ENCODE data around the gene TJP3. TPM values are rescaled to one million over a fixed set of nuclear protein-coding genes. Genes with fewer than 3 reads are reported as not detected.
"Not testable (repeated sequence)": the region's sequence is repeated elsewhere in the genome, so short reads cannot be mapped to it uniquely, and the experiment has no call there.

Gene TJP3
- total RNA-seq, 1 donor from 2014 or later: not detected

DNA sequence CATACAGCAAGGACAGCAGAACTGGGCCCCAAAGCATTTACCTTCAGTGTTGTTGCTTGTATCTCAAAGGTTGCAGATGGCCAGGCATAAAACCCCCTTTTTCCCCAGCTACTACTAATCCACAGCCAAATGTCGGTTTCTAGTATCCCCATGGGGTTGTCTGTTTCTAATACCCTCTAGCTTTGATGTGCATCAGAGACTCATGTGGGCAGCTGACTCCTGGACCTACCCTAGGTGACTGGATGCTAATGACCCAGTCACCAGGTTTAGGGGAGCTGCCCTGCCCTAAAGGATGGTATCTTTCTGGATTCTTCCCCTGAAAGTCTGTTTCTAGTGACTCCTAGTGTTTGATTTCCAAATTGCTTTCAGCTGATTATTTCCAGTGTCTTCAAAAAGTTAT, 23.9 kb downstream of the TJP3 start:
- DNase-seq (ENCODE audit: low spot score): no peak
- intact Hi-C loops (cut with DNase I): no loop called here

DNA sequence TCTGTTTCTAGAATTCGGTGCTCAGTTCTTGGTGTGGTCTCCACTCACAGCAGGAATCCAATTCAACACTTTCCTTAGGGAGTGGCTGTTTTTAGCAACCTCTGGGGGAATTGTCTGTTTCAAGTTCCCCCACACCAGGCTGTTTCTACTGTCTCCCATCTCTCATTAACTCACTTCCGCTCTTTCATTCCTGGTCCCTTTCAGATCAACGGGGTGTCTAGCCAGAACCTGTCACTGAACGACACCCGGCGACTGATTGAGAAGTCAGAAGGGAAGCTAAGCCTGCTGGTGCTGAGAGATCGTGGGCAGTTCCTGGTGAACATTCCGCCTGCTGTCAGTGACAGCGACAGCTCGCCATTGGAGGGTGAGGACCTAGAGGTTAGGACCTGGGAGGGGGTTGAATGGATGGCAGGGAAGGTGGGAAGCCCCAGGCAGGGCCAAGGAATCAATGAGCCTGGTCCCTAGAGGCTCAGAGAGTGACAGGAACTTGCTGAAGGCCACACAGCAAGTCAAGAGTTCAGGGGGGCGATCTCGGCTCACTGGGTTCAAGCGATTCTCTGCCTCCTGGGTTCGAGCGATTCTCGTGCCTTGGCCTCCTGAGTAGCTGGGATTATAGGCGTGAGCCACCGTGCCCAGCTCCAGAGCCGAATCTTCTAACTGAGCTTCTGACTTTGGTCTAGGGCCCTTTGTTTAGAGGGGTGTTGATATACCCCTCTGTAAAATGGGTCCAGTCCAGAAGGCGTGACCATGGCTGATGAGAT, 25.5 kb downstream of the TJP3 start:
- DNase-seq (ENCODE audit: low spot score): no peak
- intact Hi-C loops (cut with DNase I): no loop called here

DNA sequence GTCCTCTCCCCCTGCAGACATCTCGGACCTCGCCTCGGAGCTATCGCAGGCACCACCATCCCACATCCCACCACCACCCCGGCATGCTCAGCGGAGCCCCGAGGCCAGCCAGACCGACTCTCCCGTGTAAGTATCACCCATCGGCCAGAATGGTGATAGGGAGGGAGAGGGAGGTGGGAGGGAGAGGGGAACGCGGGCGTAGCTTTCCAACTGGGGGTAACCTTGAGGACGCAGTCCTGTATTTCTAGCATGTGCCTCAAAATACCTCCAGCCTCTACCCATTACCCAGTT, 26.1 kb downstream of the TJP3 start:
- intact Hi-C loops (cut with DNase I): no loop called here
- no peak for DNase-seq (ENCODE audit: low spot score)

DNA sequence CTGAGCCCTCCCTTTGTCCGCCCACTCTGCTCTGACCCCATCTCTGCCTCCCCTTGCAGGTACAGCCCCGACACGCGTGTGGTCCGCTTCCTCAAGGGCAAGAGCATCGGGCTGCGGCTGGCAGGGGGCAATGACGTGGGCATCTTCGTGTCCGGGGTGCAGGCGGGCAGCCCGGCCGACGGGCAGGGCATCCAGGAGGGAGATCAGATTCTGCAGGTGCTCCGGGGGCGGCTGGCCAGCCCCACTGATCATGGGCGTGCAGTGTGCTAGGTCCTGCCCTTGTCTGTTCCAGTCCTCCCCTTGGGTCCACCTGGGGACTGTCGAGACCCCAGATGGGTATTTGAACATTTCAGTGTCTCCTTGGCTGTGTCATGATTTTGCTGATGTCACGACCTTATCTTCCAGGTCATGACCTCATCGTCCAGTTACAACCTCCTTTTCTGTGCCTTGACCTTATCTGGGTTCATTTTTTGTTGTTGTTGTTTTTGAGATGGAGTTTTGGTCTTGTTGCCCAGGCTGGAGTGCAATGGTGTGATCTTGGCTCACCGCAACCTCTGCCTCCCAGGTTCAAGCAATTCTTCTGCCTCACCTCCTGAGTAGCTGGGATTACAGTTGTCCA, 28.0 kb downstream of the TJP3 start:
- no peak for DNase-seq (ENCODE audit: low spot score)
- intact Hi-C loops (cut with DNase I): no loop called here

DNA sequence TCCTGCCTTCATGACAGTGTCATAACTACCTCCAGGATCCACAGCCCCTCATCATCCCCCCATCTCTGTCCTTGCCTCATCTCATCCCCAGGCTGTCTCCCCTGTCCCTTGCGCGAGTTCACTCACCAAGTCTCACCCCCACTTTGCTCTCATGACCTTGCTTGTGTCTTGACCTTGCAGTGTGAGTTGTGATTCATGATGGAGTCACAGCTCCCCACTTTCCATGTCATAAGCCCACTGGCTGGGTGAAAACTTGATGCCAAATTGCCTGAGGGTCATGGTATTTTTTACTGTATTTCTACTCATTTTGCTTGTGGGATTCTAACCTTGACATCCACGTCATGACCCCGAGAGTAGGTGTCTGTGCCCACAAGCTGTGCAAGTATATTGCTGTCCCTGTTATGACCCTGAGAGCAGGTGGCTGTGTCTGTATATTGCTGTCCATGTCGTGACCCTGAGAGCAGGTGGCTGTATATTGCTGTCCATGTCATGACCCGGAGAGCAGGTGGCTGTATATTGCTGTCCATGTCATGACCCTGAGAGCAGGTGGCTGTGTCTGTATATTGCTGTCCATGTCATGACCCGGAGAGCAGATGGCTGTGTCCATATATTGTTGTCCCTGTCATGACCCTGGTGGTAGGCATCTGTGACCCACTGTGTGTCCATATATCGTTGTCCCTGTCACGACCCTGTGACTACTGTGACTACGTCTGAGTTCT, 29.5 kb downstream of the TJP3 start:
- DNase-seq (ENCODE audit: low spot score): no peak
- intact Hi-C loops (cut with DNase I): no loop called here

DNA sequence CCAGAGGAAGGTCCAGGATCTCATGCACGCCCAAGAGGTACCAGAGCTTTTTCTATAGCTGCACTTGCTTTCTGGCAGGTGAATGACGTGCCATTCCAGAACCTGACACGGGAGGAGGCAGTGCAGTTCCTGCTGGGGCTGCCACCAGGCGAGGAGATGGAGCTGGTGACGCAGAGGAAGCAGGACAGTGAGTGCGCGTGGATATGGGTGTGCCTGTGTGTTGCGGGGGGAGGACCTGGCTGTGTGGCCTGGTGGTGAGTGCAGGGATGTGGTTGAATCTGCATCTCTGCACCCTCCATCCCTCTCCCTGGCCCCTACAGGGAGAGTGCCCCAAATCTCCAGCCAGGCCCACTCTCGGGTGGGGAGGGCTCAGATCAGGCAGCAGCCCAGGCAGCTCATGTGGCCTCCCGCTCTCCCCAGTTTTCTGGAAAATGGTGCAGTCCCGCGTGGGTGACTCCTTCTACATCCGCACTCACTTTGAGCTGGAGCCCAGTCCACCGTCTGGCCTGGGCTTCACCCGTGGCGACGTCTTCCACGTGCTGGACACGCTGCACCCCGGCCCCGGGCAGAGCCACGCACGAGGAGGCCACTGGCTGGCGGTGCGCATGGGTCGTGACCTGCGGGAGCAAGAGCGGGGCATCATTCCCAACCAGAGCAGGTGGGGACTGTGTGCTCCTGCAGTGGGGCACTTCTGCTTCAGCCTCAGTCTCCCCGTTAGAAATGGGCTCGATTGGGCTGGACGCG, 30.5 kb downstream of the TJP3 start:
- intact Hi-C loops (cut with DNase I): no loop called here
- DNase-seq (ENCODE audit: low spot score): no peak

DNA sequence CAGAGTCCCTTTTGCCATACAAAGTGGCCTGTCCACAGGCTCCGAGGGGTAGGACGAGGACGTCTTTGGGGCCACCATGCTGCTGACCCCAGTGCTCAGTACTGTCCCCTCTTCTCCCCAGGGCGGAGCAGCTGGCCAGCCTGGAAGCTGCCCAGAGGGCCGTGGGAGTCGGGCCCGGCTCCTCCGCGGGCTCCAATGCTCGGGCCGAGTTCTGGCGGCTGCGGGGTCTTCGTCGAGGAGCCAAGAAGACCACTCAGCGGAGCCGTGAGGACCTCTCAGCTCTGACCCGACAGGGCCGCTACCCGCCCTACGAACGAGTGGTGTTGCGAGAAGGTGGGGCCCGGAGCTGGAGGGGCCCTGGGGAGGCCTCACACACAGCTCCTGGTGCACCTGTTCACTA, 32.2 kb downstream of the TJP3 start:
- no peak for DNase-seq (ENCODE audit: low spot score)
- intact Hi-C loops (cut with DNase I): no loop called here

DNA sequence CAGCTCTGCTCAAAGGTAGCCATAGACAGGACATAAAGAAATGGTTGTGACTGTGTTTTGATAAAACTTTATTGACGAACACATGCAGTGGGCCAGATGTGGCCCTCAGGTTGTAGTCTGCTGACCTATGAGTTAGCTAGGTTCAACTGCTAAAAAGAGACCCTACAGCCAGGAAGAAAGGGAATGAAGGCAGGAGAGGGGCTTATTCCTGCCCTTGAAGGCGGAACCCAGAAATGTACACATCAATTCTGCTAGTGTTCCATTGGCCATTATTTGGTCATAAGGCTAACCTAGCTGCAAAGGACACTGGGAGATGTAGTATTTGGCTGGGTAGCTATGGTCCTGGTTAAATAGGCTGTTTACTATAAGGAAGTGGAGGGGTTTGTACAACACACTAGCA, 35.3 kb downstream of the TJP3 start:
- DNase-seq (ENCODE audit: low spot score): no peak
- intact Hi-C loops (cut with DNase I): no loop called here

DNA sequence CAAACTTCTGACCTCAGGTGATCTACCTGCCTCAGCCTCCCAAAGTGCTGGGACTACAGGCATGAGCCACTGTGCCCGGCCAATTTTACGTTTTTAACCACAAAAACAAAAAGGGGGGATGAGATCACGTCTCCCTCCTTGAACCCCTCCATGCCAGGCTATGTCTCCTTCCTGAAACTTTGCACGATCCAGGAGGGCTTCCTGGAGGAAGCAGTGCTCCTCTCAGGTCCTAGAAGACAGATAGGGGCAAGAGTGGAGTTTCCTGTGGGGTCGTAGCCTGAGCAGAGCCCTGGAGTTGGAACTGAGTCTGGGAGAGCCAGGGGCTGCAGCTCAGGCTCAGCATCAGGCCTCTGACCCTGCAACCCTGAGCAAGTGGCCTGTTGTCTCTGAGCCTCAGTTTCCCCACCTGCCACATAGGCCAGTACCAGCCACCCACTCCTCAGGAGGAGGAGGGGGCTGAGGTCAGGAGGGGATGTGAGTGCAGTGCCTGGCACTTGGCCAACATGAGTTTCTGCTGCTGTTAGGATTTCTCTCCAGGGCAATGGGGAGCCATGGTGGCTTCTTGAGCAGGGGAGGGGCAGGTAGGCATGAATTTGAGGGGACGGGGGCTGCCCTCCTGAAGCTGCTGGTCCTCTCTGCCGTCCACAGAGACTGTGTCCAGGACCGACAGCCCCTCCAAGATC, 37.3 kb downstream of the TJP3 start:
- DNase-seq (ENCODE audit: low spot score): no peak
- intact Hi-C loops (cut with DNase I): no loop called here

DNA sequence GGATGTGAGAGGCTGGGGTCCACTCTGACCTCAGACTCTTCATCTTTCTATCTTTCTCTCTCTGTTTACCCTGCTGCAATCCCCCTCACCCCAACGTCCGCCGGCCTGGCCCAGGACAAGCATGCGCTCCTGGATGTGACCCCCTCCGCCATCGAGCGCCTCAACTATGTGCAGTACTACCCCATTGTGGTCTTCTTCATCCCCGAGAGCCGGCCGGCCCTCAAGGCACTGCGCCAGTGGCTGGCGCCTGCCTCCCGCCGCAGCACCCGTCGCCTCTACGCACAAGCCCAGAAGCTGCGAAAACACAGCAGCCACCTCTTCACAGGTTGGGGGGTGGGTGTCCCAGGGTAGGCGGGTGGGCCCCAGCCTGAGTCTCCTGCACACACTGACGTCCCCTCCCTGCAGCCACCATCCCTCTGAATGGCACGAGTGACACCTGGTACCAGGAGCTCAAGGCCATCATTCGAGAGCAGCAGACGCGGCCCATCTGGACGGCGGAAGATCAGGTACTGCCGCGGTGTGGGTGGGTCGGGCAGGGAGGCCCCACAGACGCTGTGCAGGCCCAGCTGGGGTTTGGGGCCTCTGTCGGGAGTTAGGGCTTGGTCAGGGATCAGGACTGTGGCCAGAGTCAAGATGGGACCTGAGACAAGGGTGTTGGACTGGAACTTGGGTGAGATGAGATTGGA, 38.3 kb downstream of the TJP3 start:
- DNase-seq (ENCODE audit: low spot score): no peak
- intact Hi-C loops (cut with DNase I): no loop called here

DNA sequence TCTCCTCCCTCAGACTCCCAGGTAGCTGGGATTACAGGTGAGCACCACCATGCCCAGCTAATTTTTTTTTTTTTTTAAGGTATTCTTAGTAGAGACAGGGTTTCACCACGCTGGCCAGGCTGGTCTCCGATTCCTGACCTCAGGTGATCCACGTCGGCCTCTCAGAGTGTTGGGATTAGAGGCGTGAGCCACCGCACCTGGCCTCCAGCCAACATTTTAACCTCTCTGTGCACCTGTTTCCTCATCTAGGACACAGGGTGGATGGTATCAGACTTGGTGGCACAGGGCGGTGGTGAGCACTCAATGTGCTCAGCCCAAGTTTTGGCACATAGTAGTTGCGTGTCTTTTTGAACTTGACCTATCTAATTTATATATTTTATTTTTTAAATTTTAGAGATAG, 40.8 kb downstream of the TJP3 start:
- DNase-seq (ENCODE audit: low spot score): no peak
- intact Hi-C loops (cut with DNase I): no loop called here

DNA sequence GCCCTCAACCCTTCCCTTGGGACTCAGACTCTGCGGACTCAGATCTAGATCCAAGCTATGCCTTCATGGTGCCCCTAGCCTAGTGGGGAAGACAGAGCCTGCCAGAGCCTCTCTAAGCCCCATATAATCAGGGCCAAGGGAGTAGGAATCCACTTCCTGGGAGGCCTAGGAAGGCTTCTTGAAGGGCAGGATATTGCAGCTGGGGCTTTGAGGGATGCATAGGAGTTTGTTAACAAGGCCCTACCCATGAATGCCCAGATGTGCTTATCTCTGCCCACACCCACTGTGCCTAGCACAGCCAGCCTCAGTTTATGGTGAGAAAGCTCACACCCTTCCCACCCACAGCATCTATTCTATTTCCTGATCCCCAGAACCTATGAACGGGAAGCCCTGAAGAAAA, 42.0 kb downstream of the TJP3 start:
- intact Hi-C loops (cut with DNase I): no loop called here
- DNase-seq (ENCODE audit: low spot score): no peak

DNA sequence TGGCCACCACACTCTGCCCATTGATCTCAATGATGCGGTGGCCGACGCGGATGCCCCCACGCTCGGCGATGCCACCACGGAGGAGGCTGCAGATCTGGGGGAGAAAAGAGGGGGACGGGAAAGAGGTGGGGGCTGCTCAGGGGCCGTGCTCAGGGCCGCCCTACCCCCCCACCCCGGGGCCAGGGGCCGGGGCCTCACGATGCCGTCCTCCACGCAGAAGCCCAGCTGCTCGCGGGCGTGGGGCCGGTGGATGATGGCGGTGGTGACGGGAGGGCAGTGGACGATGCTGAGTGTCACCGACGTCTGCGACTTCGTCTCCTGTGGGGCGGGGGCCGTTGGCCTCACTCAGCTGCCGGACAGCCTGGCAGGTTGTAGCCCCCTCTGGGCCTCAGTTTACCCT, 43.1 kb downstream of the TJP3 start:
- no peak for DNase-seq (ENCODE audit: low spot score)
- intact Hi-C loops (cut with DNase I): no loop called here

DNA sequence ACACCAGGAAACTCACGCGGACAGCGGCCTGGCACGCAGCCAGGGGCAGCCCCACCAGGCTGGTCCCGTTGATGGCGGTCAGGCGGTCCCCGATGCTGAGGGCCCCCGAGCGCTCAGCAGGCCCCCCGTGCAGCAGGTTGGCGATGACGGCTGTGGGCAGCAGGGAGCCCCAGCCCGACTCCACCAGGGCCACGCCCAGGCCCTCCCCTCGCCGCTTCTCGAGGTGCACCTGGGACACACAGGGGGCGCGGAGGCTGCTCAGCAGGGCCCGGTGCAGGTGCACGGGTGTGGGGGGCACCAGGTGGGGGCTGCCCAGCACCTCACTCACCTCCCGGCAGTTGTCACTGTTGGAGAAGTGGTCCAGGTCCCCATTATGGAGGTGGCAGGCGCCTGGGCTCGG, 44.3 kb downstream of the TJP3 start:
- DNase-seq (ENCODE audit: low spot score): no peak
- intact Hi-C loops (cut with DNase I): no loop called here

DNA sequence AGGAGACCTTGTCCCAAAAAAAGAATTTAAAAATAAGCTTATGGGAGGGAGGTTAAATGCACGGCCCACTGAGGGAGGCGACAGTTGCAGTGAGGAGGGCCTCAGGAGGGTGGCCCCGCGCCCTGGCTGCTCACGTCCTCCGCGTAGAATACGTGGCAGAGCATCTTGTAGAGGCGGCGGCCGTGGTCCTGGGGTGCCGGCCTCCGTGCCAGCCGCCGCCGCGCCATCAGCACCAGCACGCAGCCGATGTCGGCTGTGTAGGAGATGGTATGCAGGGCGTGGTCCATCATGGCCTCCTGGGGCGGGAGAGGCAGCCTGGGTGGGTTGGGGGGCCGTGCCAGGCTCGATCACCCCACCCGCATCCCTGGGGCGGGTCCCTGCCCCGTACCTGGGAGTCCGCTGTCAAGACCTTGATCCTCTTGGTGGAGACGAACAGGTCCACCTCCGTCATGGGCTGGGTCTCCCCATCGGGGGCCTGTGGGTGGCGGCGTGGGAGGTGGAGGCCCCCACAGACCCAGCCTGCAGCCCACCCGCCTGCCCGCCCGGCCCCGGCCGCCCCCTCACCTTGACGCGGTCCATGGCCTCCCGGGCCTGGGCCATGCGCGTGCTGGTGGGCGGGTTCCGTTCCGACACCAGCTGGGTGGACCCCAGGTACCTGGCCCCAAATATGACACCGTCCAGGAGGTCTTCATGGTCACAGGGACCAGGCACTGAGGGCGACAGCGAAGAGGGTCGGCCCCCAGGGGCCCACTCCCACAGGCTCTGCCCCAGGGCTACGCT, 45.6 kb downstream of the TJP3 start:
- no peak for DNase-seq (ENCODE audit: low spot score)
- intact Hi-C loops (cut with DNase I): no loop called here

DNA sequence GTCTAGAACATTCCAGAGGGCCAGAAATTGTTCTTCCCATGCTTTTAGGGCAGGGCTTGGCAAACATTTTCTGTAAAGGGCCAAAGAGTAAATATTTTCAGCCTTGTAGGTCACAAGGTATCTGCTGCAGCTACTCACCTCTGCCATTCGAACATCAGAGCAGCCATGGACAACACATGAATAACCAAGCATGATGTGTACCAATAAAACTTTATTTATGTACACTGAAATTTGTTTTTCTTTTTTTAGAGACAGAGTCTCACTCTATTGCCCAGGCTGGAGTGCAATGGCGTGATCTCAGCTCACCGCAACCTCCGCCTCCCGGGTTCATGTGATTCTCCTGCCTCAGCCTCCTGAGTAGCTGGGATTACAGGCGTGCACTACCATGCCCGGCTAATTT, 49.5 kb downstream of the TJP3 start:
- intact Hi-C loops (cut with DNase I); DNase-seq (ENCODE audit: low spot score): not testable (repeated sequence)

DNA sequence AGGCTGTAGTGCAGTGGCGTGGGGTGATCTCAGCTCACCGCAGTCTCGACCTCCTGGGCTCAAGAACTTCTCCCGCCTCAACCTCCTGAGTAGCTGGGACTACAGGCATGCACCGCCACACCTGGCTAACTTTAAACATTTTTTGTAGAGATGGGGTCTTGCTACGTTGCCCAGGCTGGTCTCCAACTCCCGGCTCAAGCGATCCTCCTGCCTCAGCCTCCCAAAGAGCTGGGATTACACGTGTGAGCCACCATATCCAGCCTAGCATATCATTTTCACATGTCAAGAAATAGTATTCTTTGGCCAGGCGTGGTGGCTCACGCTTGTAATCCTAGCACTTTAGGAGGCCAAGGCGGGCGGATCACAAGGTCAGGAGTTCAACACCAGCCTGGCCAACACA, 50.1 kb downstream of the TJP3 start:
- intact Hi-C loops (cut with DNase I); DNase-seq (ENCODE audit: low spot score): not testable (repeated sequence)

DNA sequence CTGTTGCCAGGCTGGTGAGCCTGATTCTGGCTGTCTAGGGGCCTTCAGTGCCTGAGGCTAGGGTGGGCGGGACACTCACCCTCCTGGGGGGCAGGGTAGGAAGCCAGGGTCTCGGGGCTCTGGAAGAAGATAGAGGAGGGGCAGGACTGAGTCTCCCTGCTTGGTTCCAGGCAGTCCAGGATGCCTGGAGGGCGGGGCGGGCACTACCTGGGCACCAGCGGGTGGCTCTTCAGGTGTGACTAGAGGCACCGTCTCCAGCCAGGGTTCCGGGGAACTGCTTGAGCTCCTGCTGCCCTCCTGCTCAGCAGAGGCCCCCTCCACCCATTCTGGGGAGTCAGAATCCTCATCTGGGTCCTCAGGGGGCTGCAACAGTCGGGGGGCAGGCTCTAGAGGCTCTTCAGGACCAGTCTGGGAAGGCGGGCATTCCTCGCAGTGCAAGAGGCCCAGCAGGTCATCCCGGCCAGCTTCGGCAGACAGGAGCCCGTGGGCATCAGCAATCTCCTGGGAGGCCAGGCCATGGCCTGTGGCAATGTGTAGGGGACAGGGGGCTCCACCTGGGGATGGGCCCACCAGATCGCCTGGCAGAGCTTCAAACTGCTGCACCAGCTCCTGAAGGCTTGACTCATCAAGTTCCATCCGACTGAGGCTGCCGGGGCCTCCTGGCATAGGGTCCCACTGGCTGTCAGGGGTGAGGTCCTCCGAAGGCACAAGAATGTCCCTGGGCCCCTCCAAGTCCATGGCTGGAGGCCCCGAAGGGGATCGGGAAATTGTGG, 51.5 kb downstream of the TJP3 start:
- intact Hi-C loops (cut with DNase I): loop anchor here (5.0 kb wide), 1 partner anchor 228 kb away; the partner anchor contains the start of gene EEF2

More for the DNA sequence above, 51.5 kb downstream of the TJP3 start:
- no peak for DNase-seq (ENCODE audit: low spot score)

Measured in cardiac septum (tissue), 1 donor.